Kidney tubule cell (primary cell): ENCODE results near the gene FAM76B.
A peak's percentile ranks its signal among the peaks of the same experiment; 100 is the strongest.

ENCODE experiments used
- DNase-seq: peaks from one replicate; pipeline ENCODE4 v3.0.0-alpha.2; 2018; ENCODE audit warnings: low spot score

FAM76B gene

GRCh38 chr11:95729462-95729861, 60.1 kb downstream of the FAM76B start:
- no peak for DNase-seq

GRCh38 chr11:95728790-95729189, 60.8 kb downstream of the FAM76B start:
- no peak for DNase-seq

- no peak for DNase-seq
Observed at GRCh38 chr11:95728094-95728493, 61.5 kb downstream of the FAM76B start.

GRCh38 chr11:95727620-95728019, 62.0 kb downstream of the FAM76B start:
- no peak for DNase-seq

GRCh38 chr11:95727111-95727510, 62.5 kb downstream of the FAM76B start:
- DNase-seq = no peak

- no peak for DNase-seq
Observed at GRCh38 chr11:95725196-95725595, 64.4 kb downstream of the FAM76B start.

GRCh38 chr11:95723361-95723942, 66.1 kb downstream of the FAM76B start:
- DNase-seq = peak; percentile 28

- DNase-seq = no peak
Observed at GRCh38 chr11:95720195-95720594, 69.4 kb downstream of the FAM76B start.
